ENCODE results near the gene AUTS2.

Gene AUTS2

GRCh38 chr7:69622014-69622835, 23.9 kb downstream of the AUTS2 start:
- Histone ChIP-seq H3K9ac (ENCODE audit: low read depth, low read length, poor library complexity, severe bottlenecking) (no peak overlapping the region), H3K27me3 (ENCODE audit: insufficient read depth, low read length, poor library complexity, severe bottlenecking) (no peaks in the 10 kb centered on the region), H3K4me1 (ENCODE audit: insufficient read depth, low read length, poor library complexity, severe bottlenecking) (peaks cover 62% of the 10 kb centered on the region), H2AFZ (ENCODE audit: low read length) (no peak overlapping the region), H3K79me2 (ENCODE audit: insufficient read depth, low read length) (peaks cover 100% of the 10 kb centered on the region), H3K9me3 (ENCODE audit: insufficient read depth, low read depth, low read length) (no peaks in the 10 kb centered on the region), H3K4me2 (ENCODE audit: low read depth, low read length, poor library complexity, severe bottlenecking) (no peak overlapping the region), H3K9me2 (replicated peaks; ENCODE audit: low read depth, low read length) (no peaks in the 10 kb centered on the region), H3F3A (ENCODE audit: low read depth) (no peaks in the 10 kb centered on the region), H3K36me3 (ENCODE audit: insufficient read depth, low read length) (no peaks in the 10 kb centered on the region), H4K20me1 (ENCODE audit: insufficient read depth, low read length, poor library complexity, severe bottlenecking) (peaks cover 40% of the 10 kb centered on the region), H3K4me3 (ENCODE audit: low read length, poor library complexity, severe bottlenecking) (no peak overlapping the region)
- TF ChIP-seq EZH2phosphoT487 (IDR thresholded peaks at IDR 0.05; ENCODE audit: borderline replicate concordance) (no peak), CTCF (conservative IDR thresholded peaks at IDR 0.05; ENCODE audit: low read length) (no peak)

- Histone ChIP-seq H4K20me1 (ENCODE audit: insufficient read depth, low read length, poor library complexity, severe bottlenecking) (peaks cover 44% of the 10 kb centered on the region), H3K4me3 (ENCODE audit: low read length, poor library complexity, severe bottlenecking) (no peak overlapping the region), H3F3A (ENCODE audit: low read depth) (no peaks in the 10 kb centered on the region), H3K4me1 (ENCODE audit: insufficient read depth, low read length, poor library complexity, severe bottlenecking) (peaks cover 58% of the 10 kb centered on the region), H3K9me2 (replicated peaks; ENCODE audit: low read depth, low read length) (no peaks in the 10 kb centered on the region), H3K9me3 (ENCODE audit: insufficient read depth, low read depth, low read length) (no peaks in the 10 kb centered on the region), H2AFZ (ENCODE audit: low read length) (no peak overlapping the region), H3K4me2 (ENCODE audit: low read depth, low read length, poor library complexity, severe bottlenecking) (no peak overlapping the region), H3K79me2 (ENCODE audit: insufficient read depth, low read length) (peaks cover 100% of the 10 kb centered on the region), H3K36me3 (ENCODE audit: insufficient read depth, low read length) (no peaks in the 10 kb centered on the region), H3K9ac (ENCODE audit: low read depth, low read length, poor library complexity, severe bottlenecking) (no peak overlapping the region), H3K27me3 (ENCODE audit: insufficient read depth, low read length, poor library complexity, severe bottlenecking) (no peaks in the 10 kb centered on the region)
- TF ChIP-seq CTCF (conservative IDR thresholded peaks at IDR 0.05; ENCODE audit: low read length) (no peak), EZH2phosphoT487 (IDR thresholded peaks at IDR 0.05; ENCODE audit: borderline replicate concordance) (no peak)
Observed at GRCh38 chr7:69622960-69623359, 24.7 kb downstream of the AUTS2 start.

GRCh38 chr7:69624435-69625230, 26.4 kb downstream of the AUTS2 start:
- peaks cover 49% of the 10 kb centered on the region for H3K4me1 ChIP-seq (ENCODE audit: insufficient read depth, low read length, poor library complexity, severe bottlenecking)
- peaks cover 99% of the 10 kb centered on the region for H3K79me2 ChIP-seq (ENCODE audit: insufficient read depth, low read length)
- no peaks in the 10 kb centered on the region for H3K9me2 ChIP-seq (replicated peaks; ENCODE audit: low read depth, low read length)
- no peaks in the 10 kb centered on the region for H3F3A ChIP-seq (ENCODE audit: low read depth)
- H3K27me3 ChIP-seq (ENCODE audit: insufficient read depth, low read length, poor library complexity, severe bottlenecking): no peaks in the 10 kb centered on the region
- H2AFZ ChIP-seq (ENCODE audit: low read length): no peak overlapping the region
- no peak overlapping the region for H3K4me3 ChIP-seq (ENCODE audit: low read length, poor library complexity, severe bottlenecking)
- no peak overlapping the region for H3K9ac ChIP-seq (ENCODE audit: low read depth, low read length, poor library complexity, severe bottlenecking)
- H3K9me3 ChIP-seq (ENCODE audit: insufficient read depth, low read depth, low read length): no peaks in the 10 kb centered on the region
- TF ChIP-seq CTCF (conservative IDR thresholded peaks at IDR 0.05; ENCODE audit: low read length) (no peak), EZH2phosphoT487 (IDR thresholded peaks at IDR 0.05; ENCODE audit: borderline replicate concordance) (no peak)
- peaks cover 38% of the 10 kb centered on the region for H4K20me1 ChIP-seq (ENCODE audit: insufficient read depth, low read length, poor library complexity, severe bottlenecking)
- peak overlapping the region; percentile 37 for H3K4me2 ChIP-seq (ENCODE audit: low read depth, low read length, poor library complexity, severe bottlenecking)
- H3K36me3 ChIP-seq (ENCODE audit: insufficient read depth, low read length): no peaks in the 10 kb centered on the region
